Measurements from ENCODE around the gene TADA2B.

GRCh38 chr4:7075962-7076695 lies 33.0 kb downstream of the TADA2B start:
- no peak for TF ChIP-seq POLR2A (IDR thresholded peaks at IDR 0.05)
- no peak for TF ChIP-seq CTCF (IDR thresholded peaks at IDR 0.05)
